IPS-18a (cell line): Measurements from ENCODE around the gene PDE8B.

ENCODE experiments used
- H3K27ac ChIP-seq: one replicate; pipeline ENCODE4 v1.5.1; 2013; ENCODE audit warnings: low read length
- H3K27me3 ChIP-seq: one replicate; pipeline ENCODE4 v1.6.1; 2013; ENCODE audit warnings: mild to moderate bottlenecking, low read length; ENCODE audit not compliant: control insufficient read depth, insufficient read depth
- H3K36me3 ChIP-seq: one replicate; pipeline ENCODE4 v1.6.1; 2013; ENCODE audit warnings: low read depth, low read length; ENCODE audit not compliant: control insufficient read depth
- H3K4me1 ChIP-seq: one replicate; pipeline ENCODE4 v1.6.1; 2013; ENCODE audit warnings: low read depth, low read length; ENCODE audit not compliant: control insufficient read depth
- H3K4me3 ChIP-seq: one replicate; pipeline ENCODE4 v1.5.1; 2013; ENCODE audit warnings: low read length
- H3K9ac ChIP-seq: one replicate; pipeline ENCODE4 v1.6.1; 2013; ENCODE audit warnings: mild to moderate bottlenecking, low read length, moderate library complexity
- H3K9me3 ChIP-seq: one replicate; pipeline ENCODE4 v1.6.1; 2013; ENCODE audit warnings: low read depth, low read length; ENCODE audit not compliant: control insufficient read depth

PDE8B gene

DNA sequence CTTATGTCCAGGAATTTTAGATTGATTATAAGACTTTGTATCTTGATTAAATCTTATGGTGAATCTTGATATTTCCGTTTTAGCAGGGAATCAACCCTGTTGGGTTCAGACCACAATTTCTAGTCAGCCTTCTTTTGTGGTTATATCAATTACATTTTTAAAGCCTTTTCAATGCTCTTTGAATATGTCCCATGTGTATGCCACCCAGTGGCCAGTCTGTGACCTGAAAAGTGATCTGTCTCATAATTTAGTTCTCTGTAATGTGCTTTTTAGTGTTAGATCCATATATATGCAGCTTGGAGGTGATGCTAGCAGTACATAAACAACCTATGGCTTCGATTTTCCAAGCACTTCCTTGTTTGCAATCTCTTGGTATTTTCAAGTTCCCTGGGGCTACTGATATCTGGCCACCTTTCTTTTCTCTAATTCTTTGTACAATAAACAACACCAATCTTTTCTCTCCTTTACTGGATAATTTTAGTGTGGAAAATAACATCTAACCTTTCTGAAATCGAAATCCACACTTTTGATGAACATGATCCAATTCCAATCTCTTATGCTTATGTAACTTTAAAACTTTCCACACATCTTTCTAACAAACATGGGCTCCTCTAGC lies 28.8 kb downstream of the PDE8B start:
- no peaks in the 10 kb centered on the region for H3K4me1 ChIP-seq
- H3K4me3 ChIP-seq = no peak overlapping the region
- no peaks in the 10 kb centered on the region for H3K36me3 ChIP-seq
- H3K27me3 ChIP-seq = no peaks in the 10 kb centered on the region
- no peaks in the 10 kb centered on the region for H3K9me3 ChIP-seq
- no peak overlapping the region for H3K9ac ChIP-seq
- H3K27ac ChIP-seq = no peak overlapping the region

DNA sequence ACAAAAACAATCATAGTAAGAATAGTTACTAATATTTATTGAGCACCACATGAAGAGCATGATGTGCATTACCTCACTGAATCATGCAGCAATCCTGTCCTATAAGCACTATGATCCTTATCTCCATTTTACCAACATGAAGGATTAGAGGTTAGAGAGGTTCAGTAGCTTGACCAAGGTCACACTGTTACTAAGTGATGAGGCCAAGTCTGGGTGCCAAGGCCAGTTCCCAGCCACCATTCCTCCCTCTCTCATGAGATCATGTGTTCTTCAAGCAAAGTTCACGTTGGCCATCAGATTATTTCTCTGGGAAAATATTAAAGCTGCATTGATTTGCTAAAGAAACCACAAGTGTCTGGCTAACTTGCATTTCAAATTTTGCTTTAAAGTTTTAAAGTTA lies 31.0 kb downstream of the PDE8B start:
- Histone ChIP-seq H3K4me1 (no peaks in the 10 kb centered on the region), H3K27me3 (no peaks in the 10 kb centered on the region), H3K9ac (no peak overlapping the region), H3K36me3 (no peaks in the 10 kb centered on the region), H3K27ac (no peak overlapping the region), H3K4me3 (no peak overlapping the region), H3K9me3 (no peaks in the 10 kb centered on the region)

DNA sequence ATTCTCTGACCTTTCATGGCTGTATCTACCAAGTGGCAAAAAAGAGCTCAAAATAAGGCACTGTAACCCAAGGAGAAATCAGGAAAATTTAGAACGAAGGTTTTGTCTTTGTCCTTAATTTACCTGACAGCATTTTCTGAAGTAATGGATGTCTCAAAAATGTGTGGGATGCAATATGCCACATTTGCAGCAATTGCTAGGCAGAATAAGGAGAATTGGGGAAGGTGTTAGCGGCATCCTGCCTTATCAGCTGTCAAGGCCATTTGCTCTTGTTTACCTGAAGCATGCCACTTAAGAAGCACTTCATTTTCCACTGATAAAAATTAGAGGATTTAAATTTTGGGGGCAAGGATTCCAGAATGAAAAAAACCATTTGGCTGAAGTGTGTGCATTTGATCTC lies 39.0 kb downstream of the PDE8B start:
- no peak overlapping the region for H3K4me3 ChIP-seq
- no peaks in the 10 kb centered on the region for H3K9me3 ChIP-seq
- no peaks in the 10 kb centered on the region for H3K4me1 ChIP-seq
- no peak overlapping the region for H3K27ac ChIP-seq
- no peaks in the 10 kb centered on the region for H3K27me3 ChIP-seq
- no peak overlapping the region for H3K9ac ChIP-seq
- no peaks in the 10 kb centered on the region for H3K36me3 ChIP-seq

DNA sequence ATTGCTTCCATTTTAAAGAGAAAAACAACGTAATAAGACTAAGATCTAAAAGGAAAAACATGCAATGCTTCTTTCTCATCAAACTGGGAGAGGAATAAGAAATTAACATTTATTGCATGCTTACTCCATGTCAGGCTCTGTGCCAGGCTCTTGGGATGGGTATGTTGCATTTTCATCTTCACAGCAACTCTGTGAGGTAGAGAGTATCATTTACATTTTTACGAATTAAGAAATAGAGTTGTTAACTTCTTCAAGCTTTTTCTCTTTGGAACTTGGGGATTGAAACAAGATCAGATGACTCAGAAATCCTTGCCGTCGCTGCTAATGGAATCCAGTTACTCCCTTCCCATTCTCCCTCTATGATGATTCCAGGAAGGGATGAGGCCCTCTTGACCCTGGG lies 39.5 kb downstream of the PDE8B start:
- Histone ChIP-seq H3K4me3 (no peak overlapping the region), H3K9me3 (no peaks in the 10 kb centered on the region), H3K9ac (no peak overlapping the region), H3K36me3 (no peaks in the 10 kb centered on the region), H3K4me1 (no peaks in the 10 kb centered on the region), H3K27ac (no peak overlapping the region), H3K27me3 (no peaks in the 10 kb centered on the region)

DNA sequence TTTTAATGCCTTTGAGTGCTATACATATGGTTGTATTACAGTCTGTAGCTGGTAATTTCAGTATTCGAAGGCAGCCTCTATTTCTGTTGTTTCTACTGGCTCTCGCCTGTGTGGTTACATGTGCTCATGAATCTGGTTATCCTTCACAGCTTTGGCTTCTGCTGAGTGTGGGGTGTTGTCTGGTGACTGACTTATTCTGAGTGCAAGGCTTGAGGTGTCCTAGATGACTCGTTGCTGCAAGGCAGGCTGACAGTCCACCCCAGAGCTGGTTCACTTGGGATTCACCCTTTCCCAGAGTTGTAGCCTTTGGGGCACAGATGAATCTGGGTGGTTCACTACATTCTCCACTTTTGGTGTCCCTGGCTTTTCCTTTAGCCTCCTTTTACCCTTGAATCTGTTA lies 41.4 kb downstream of the PDE8B start:
- no peak overlapping the region for H3K4me3 ChIP-seq
- no peaks in the 10 kb centered on the region for H3K36me3 ChIP-seq
- H3K27ac ChIP-seq = no peak overlapping the region
- no peaks in the 10 kb centered on the region for H3K4me1 ChIP-seq
- H3K9me3 ChIP-seq = no peaks in the 10 kb centered on the region
- H3K9ac ChIP-seq = no peak overlapping the region
- H3K27me3 ChIP-seq = no peaks in the 10 kb centered on the region

DNA sequence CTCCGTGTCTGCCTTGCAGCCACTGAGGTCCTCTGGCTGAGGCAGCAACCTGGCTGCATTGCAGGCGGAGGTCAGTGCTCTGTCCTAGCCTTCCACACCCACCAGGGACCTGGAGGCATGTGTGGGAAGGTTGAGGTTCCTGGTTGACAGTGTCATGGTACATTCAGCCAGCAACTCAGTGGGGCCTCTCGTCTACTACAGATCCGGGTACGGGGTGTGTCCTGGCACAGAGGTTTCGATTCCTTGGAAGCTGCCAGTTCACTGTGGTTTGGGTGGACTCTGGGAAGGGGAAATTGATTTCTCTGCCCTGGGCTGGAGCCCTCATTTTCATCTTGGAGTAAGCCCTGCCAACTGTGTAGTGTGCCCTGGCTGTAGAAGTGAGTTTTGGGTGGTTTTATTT lies 45.1 kb downstream of the PDE8B start:
- no peak overlapping the region for H3K27ac ChIP-seq
- no peaks in the 10 kb centered on the region for H3K9me3 ChIP-seq
- no peaks in the 10 kb centered on the region for H3K27me3 ChIP-seq
- no peak overlapping the region for H3K9ac ChIP-seq
- no peak overlapping the region for H3K4me3 ChIP-seq
- no peaks in the 10 kb centered on the region for H3K36me3 ChIP-seq
- H3K4me1 ChIP-seq = peaks cover 3% of the 10 kb centered on the region

DNA sequence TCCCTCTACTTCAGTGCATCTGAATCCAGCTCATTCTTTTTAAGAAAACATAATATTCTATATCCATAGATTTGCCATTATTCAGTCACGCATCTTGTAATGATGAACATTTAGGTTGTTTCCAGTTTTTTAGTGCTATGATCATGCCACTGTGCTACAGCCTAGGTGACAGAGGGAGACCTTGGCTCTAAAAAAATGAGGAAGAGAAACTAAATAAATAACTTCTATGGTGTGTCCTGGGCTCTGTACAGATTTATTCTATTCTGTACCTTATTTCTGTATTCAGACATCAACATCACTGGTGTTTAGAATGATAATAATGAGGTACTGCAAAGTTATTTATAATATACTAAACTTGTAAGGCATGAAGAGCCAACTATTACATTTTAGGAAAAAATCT lies 45.9 kb downstream of the PDE8B start:
- Histone ChIP-seq H3K4me1 (peaks cover 3% of the 10 kb centered on the region), H3K4me3 (no peak overlapping the region), H3K9me3 (no peaks in the 10 kb centered on the region), H3K9ac (no peak overlapping the region), H3K36me3 (no peaks in the 10 kb centered on the region), H3K27ac (no peak overlapping the region), H3K27me3 (no peaks in the 10 kb centered on the region)

DNA sequence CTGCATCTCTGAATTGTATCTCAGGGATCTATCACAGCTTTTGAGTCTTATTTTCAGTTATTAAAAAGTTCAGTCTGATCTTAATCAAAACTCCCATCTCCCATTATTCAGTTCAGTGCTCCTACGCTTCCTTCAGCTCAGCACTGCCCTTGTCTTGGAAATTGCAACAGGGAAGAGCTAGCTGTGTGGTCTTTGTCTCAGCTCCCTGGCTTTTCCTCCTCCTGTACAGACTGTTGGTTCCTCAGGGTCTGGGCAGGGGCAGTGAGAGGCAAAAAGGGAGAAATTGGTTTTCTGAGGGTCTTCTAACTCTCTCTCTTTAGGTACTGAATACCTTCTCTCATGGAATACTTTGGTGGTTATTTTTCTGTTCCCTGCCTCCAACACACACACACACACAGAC lies 48.2 kb downstream of the PDE8B start:
- no peak overlapping the region for H3K9ac ChIP-seq
- no peak overlapping the region for H3K27ac ChIP-seq
- H3K36me3 ChIP-seq = no peaks in the 10 kb centered on the region
- peaks cover 3% of the 10 kb centered on the region for H3K4me1 ChIP-seq
- no peaks in the 10 kb centered on the region for H3K27me3 ChIP-seq
- H3K9me3 ChIP-seq = no peaks in the 10 kb centered on the region
- H3K4me3 ChIP-seq = no peak overlapping the region

DNA sequence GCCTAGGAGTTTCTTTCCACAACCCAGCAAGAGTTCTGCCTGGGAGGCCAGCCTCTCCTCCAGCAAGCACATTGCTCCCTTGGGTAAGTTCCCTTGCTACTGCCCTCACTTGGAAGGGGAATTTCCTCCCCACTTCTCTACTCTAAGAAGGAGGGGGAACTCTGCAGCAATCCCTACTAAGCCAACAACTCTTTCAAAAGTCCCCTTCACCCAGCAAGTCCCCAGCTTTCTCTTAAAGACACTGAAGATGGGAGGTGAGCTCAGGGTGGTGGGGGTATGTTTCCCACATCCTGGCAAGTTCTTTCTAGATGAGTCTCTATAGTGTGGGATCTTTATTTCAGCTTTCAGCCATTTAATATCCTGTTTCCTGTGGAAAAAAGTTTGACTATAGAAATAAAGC lies 49.0 kb downstream of the PDE8B start:
- Histone ChIP-seq H3K9ac (no peak overlapping the region), H3K27me3 (no peaks in the 10 kb centered on the region), H3K4me1 (peaks cover 3% of the 10 kb centered on the region)

DNA sequence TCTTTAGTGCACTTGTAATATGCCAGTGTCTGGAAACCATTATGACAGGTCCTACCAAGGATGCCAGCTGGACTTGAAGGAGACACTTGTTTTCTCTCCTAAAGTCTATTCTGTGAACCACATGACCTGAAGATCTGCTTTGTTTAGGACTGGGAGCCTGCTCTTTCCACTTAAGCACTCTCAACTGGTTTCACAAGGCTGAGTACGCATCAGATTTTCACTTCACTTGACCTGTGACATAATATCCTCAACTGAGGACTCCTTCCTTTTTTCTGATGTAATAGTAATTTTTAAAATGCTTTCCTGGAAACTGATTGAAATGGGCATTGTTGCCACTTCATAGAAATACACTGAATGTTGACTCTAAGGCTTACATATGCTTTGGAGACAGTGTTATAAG lies 52.2 kb downstream of the PDE8B start:
- Histone ChIP-seq H3K27me3 (no peaks in the 10 kb centered on the region), H3K4me3 (no peak overlapping the region), H3K36me3 (no peaks in the 10 kb centered on the region), H3K4me1 (peaks cover 3% of the 10 kb centered on the region), H3K9me3 (no peaks in the 10 kb centered on the region), H3K9ac (no peak overlapping the region), H3K27ac (no peak overlapping the region)

More for the DNA sequence above, 49.0 kb downstream of the PDE8B start:
- Histone ChIP-seq H3K27ac (no peak overlapping the region), H3K4me3 (no peak overlapping the region), H3K9me3 (no peaks in the 10 kb centered on the region), H3K36me3 (no peaks in the 10 kb centered on the region)

DNA sequence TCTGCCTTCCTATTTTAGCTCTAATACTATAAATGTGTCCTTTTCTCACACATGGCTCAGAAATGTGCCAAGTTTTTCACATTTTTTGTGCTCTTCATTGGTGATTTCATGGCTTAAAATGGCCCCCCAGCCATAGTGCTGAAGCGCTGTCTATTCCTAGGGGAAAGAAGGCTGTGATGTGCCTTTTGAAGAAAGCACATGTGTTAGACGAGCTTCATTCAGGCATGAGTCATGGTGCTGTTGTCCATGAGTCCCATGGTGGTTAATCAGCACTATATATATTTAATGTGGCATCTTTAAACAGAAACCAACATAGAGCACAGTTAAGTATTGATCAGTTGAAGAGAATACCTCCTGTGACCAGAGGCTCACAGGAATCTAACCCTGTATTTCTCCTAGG lies 55.8 kb downstream of the PDE8B start:
- Histone ChIP-seq H3K36me3 (no peaks in the 10 kb centered on the region), H3K27ac (no peak overlapping the region), H3K27me3 (no peaks in the 10 kb centered on the region), H3K9ac (no peak overlapping the region), H3K4me3 (no peak overlapping the region), H3K4me1 (no peaks in the 10 kb centered on the region), H3K9me3 (no peaks in the 10 kb centered on the region)

DNA sequence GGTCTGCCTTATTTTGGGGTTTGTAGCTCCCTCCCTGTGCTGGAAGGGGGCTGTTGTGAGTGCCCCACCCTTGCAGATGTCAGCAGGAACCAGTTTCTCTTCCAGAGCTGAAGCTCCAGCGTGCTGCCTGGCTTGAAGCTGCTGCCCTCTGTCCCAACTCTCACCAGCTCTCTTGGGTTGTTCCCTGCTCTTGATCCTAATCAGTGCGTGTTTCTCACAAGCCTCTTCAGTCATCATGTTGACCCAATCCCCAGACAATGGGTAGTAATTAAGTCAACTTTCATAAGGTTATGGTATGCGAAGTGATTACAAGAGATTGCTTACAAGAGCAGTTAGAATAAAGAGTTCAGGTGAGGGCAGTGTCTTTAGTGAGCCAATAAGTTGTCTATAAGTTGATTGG lies 57.0 kb downstream of the PDE8B start:
- Histone ChIP-seq H3K9ac (no peak overlapping the region), H3K27me3 (no peaks in the 10 kb centered on the region), H3K4me1 (no peaks in the 10 kb centered on the region), H3K27ac (no peak overlapping the region), H3K9me3 (no peaks in the 10 kb centered on the region), H3K4me3 (no peak overlapping the region), H3K36me3 (no peaks in the 10 kb centered on the region)
